AG08395 (cell line): ENCODE results near the gene CDH23.
A peak's percentile ranks its signal among the peaks of the same experiment; 100 is the strongest.

Experiments
- DNase-seq: peaks from one replicate; pipeline ENCODE4 v3.0.0; 2012; ENCODE audit warnings: mixed read lengths, low spot score

The CDH23 gene

DNA sequence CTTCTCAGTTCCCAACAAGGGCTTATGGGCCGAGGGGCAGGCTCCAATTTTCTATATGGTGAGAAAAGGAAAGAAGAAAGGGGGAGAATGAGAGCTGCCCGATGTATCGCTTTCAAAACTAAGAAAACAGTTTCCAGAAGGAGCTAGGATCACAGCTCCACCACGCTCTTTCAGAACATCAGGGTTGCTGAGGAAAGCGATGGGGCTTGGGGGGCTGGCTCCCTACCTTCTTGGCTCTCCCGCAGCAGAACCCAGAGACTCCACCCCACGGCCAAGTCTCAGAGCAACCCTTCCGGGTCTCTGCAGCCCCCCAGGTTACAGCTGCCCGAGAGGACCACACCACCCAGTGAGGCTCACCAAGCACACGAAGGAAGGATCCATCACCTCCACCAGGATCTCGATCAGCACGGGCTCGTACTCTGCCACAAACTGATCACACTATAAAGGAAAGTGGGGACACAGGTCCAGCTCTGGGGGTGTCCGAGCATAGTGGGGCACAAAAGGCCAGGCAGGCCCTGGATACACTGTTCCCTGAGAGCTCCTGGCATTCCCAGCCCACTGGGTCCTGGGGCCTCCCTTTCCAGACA, 422.0 kb downstream of the CDH23 start:
- no peak for DNase-seq

DNA sequence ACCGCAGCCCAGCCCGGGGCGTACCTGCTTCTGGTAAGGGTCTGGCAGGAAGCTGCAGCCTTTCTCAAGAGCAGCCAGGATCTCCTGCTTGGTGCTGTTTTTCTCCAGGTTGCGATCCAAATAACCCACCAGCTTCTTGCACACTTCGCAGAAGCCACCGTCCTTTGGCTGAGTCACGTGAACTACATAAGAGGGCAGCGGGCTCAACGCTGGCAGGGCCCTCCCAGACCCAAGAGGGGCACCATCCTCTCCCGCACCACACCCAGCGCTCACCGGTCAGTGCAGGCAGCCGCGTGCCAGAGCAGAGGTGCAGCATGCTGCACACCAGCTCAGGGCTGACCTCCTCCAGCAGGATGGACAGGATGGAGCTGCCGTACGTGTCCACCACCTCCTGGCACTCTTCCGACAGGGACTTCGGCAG, 422.7 kb downstream of the CDH23 start:
- no peak for DNase-seq

DNA sequence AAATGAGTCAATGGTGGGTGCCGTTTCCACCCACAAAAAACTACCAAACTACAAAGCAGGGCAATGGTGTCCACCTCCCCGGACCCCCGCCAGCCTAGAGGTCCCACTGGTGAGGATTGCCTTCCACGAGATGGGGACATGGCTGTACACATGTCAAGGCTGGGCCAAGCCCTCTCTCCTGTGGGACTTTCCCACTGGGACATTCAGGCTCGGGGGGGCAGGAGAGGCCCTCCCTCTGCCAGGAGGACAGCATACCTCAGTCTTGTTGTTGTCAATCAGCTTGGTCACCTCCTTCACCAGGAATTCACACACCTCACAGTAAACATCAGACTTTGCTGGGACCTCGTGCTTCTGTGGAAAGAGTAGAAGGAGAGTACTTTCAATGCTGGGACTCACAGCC, 423.3 kb downstream of the CDH23 start:
- no peak for DNase-seq

DNA sequence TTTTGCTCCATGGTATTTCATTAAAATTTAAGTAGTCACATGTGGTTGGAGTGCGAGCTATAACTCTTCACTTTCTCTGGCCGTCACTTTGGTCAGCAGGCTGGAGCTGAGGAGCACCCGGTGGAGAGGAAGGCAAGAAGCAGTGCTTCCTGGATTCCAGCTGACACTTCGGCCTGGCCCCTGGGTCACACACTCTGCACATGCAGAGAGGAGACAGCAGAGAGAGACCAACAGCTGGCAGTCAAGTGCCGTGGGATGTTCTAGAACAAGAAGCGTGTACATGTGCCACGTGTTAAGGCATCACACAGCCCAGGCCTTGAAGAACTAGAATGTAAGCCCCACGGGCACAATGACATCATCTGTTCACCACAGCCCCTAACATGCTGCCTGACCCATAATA, 424.2 kb downstream of the CDH23 start:
- DNase-seq: no peak

DNA sequence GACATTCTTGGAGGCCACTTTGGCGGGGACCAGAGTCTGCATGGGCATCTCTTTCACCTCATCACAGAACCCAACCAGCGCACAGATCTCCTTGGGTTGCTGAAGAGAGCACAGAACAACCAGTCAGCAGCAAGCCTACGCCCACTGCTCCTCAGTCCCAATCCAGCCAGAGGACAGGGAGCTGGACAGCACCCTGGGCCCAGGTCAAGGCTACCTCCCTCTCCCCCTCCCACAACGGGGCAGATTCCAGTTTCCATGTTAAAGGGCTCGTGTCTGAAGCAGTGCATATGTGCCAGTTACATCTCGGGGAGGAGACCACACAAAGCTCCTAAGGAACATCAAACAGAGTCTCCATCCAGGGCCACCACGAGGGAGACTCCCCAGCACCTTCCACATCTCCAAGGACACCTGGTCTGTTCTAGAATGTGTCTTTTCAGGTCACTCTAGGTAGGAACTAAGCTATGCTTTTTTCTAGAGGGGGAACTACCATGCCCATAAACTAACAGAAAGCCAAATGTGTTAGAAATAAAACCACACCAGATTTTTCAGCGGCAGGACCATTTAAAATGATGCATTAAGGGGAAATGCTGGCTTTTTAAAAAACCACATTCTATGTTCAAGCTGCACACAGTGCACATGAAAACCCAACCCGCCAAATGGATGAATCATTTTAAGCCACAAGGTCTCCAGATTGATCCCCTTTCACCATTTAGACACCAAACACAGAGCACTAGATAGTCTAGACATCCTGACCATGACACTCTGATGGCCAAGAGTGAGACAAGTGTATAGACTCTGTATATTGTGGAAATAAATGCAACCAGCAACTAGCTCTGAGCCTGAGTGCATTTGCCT, 425.4 kb downstream of the CDH23 start:
- DNase-seq: peak; percentile 54

DNA sequence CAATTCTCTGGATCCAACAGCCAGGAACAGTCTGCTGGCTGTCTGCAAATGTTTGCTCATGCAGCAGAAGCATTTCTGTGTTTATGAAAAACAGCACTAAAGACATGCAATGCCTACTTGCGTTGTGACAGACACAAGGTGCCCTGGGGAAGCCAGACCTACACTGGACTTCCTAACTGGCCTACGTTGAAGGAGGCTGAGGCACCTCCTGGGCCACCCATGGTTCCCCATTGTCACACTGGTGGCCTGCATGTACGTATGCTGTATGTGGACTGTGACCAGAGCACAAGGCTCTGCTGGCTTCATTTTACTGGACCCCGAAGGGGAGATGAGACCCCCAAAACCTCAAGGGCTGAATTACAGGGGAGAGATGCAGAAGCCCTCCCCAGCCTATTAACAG, 426.6 kb downstream of the CDH23 start:
- no peak for DNase-seq

DNA sequence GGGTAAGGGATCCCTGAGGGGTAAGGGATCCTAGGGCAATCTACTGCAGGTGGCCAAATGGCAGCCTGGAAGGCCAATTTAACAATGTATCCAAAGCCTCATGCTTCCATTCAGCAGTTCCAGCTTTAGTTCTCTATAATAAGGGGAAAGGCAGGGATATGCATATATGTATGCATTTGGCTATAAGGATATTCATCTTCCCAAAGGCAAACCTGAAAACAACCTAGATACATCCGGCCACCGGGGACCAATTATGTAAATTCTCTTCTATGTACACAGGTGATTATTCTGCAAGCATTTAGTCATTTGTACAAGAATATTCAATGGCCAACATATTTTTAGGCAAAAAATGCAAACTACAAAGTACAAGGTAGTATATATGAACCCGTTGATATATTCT, 427.6 kb downstream of the CDH23 start:
- DNase-seq: no peak

DNA sequence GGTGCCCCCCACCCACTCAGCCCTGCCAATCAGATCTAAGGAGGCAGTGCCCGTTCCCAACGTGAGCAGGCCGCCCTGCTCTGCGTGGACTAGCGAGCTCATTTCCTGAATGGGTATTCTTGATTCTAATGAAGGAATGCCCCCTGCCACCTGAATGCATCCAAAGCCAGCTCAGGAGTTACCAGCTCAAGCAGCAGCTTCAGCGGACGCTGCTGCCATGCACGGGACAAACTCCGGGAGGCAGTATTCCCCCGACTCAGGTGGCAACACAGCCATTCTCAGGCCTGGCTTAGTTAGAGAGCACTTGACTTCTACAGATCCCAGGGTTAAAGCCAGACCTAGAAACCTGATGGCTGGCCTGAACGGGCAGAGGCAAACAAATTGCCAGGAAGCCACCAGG, 428.5 kb downstream of the CDH23 start:
- no peak for DNase-seq

DNA sequence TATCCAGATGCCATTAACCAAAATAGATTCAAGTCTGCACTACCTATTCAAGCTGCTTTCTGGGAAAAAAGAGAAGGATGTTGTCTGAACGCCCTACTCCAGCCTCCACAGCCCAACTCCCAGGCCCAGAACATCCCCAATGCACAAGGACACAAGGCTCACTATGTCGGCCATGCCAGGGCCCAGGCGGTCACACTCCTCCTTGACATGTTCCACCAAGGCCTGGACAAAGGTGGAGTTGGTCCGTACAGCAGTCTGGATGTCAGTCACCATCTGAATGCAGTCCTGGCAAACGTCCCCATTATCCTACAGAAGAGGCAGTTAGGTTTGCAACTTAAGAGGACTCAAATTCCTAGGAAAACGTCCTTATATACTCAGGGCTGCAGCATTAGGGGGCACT, 431.1 kb downstream of the CDH23 start:
- no peak for DNase-seq

DNA sequence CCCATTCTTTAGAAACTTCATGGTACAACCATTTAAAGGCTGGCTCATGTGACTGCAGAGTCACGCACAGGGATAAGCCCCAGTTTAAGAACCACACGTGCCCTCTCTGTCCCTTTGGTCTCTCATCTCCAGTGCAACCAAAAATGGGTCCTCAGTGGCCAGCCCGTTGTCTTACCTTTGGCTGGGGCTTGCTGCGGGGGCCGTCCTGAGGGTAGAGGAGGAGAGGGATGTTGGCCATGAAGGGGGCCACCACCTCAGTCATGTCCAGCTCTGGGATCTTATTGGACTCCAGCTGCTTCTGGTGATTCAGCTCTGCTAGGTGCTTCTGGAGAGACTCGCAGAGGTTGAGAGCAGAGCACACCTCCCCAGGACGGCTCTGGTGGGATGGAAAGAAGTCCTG, 432.0 kb downstream of the CDH23 start:
- DNase-seq: no peak

DNA sequence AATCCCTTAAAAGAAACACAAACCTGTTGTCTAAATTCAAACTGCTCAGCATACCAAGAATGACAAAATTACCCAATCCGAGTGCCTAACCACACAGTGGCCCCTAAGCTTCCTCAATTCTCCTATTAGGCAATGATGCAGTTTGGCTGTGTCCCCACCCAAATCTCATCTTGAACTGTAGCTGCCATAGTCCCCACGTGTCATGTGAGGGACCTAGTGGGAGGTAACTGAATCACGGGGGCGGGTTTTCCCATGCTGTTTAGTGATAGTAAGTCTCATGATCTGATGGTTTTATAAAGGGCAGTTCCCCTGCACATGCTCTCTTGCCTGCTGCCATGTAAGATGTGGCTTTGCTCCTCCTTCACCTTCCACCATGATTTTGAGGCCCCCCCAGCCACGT, 432.5 kb downstream of the CDH23 start:
- no peak for DNase-seq

DNA sequence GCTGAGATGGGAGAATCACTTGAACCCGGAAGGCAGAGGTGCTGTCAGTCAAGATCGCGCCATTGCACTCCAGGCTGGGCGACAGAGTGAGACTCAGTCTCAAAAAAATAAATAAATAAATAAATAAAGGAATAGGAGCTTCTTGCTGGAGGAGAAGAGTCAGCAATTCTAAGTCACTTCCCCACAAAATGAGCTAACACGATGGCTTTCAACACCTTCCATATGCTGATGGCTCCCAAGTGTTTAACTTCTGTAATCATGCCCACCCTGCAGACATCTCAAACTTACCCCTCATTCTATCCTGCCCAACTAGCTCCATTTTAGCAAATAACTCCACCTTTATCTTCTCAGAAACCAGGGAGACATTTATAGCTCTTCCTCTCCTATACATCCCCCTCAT, 433.2 kb downstream of the CDH23 start:
- no peak for DNase-seq

DNA sequence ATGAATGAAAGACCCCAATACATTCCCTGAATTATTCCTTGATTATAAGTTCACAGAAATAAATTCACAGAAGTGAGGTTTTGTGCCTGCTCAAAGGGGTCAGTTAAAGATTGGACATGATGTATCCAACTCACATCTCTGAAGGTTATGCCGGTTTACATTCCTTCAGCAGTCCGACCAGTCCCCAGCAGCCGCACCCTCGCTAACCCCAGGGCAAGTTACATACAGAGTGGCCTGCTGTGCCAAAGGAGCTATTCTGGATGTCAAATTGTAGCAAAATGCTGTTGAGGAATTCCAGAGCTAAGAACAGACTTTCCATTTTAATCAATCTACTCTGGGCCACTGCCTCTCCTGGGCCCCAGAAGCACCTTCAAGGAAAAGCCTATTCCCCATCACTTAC, 434.0 kb downstream of the CDH23 start:
- DNase-seq: no peak

DNA sequence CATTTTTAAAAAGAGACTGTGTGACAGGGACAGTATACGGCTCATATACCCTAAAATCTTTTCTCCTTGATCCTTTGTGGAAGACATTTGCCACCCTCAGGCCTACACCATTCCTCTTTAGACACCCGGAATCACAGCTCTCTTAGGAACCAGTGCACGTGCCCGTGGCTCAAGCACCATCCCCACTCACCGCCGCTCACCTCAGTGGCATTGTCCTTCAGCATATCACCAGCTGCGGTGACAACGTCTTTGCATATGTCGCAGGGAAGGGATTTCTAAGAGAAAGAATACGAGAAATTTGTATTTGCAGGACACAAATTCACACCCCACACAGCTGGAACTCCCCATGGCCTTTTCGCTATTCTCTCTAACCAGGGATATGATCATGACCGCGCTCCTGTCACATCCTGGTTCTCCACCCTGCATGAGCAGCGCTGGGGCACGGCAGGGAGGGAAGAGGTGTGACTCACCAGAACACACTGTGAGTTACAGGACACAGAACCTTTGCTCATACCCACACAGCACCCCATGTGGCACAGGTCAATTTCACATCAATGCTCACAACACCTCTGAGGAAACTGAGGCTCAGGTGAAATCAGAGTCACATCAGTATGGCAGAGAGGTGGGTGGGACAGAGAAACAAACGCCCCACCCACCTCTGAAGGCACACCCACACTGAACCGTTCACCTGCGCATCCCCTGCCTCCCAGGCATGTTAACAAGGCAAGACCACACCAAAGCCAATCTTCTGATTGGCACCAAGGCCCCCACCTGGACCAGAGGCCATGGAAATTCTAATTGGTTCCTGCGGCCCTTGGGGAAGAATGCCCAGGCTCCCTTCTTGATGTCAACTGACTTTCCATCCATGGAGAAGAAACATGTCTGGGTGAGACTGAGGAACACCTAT, 435.2 kb downstream of the CDH23 start:
- DNase-seq: no peak

DNA sequence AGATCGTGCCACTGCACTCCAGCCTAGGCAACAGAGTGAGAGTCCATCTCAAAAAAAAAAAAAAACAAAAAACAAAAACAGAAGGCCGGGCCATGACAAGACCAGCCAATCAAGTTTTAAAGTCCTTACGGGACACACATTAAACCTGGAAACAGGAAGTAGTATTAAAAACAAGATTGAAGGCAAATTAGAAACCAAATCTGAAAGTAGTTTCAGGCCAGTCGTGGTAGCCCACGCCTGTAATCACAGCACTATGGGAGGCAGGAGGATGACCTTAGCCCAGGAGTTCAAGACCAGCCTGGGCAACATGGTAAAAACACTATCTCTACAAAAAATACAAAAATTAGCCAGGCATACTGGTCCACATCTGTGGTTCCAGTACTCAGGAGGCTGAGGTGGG, 436.2 kb downstream of the CDH23 start:
- DNase-seq: no peak

DNA sequence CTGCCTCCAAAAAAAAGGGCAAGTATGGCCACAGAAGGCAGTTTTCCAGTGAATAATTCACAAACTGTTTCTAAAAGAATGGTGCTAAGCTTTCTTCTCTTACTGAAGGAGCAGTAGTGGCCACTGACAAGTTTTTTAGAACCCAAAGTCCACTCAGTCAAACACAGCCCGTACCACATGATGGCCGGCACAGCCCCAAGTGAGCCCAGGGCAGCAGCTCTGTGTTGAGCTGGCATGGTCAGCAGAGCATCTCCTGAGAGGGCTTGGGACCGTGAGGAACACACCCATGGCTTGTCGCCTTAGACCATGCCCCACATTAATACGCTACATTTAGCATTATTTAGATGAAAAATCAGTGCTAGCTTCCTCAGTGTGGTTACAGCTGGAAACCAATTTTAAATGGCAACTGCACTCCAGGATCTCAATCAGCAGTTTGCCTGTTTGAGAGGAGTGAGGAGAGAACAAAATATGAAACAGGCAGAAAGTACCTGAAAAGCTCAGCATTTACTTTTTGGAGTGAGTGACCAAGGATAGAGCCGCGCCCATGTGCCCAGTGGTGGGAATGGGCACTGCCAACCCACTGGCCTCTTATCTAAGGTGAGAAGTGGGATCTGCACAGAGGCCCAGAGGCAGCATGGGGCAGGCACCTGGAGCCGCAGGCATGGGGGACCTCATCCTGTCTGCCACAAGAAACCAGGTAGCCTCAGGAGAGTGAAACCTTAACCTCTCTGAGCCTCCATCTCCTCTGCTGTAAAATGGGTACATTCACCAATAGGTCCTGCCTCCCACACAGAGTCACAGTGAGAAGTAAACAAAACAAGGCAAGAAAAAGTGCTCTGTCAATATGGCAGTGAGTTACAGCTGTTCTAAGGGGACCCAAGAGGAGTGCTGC, 437.0 kb downstream of the CDH23 start:
- DNase-seq: no peak

DNA sequence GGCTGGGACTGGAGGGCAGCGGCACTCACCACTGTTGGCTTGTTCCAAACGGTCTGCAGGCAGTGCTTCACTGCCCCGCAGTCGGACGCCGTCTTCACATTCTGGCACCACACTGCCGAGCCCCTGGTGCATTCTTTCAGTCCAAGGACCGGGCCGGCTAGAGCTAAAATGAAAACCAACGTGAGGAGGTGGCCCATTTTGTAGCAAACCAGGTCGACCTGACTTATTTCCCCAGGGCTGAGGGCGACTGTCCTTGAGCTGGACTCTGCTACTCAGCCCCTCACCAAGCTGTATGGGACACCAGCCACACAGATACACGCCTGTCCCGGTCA, 437.6 kb downstream of the CDH23 start:
- no peak for DNase-seq

DNA sequence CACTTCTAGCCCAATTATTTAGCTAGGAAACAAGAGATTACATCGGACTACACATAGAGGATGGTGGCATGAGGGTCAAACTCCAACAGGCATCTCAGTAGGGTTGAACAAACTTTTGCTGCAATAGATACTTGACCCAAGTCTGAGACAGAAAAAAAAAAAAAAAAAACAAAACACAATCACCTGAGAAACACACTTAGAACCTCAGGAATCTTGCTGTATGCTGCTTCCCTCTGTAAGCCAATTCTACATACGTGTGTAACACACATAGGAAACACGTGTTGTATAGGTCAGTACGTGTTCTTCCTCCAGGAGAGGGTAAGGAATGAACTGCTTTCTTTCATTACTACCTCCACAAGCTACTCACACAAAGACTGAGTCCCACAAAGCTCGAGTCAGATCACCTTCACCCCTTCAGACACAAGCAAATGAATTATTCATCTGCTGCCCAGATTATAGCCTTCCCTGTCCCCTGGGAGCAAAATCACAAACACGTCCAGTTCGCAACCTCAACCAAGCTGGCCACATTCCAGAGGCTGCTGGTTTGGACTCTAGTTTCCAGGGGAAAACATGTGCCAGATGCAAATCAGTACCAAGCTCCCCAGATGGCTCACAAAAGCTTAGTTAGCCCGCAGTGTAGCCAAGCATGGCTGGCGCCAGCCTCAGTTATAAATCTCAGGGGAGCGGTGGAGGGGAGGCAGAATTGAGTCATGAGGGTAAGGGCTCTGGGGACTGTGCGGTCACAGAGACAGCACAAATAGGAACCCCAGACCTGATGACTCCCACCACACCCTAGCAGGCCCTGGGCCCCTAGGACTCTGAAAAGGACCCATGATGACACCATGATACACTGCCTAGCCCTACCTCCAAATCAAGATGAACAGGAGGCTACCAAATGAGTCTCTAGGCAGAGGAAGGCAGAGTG, 439.2 kb downstream of the CDH23 start:
- DNase-seq: peak; percentile 93

DNA sequence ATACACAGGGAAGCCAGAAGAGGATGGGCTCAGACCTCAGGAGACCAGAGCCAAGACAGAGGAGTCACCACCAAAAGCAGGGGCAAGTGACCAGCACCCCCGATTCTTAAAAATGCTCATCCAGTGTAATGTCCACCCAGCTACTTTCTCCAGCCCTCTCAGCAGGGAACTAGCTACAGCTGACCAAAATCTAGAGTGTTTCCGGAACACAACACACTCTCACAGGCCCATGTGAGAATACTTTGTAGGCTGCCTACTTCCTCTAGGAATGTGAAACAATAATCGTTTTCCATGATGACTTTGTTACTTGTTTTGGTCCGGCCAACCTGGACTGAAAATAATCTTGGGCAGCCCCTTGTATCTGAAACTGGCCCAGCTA, 439.9 kb downstream of the CDH23 start:
- DNase-seq: peak; percentile 40

DNA sequence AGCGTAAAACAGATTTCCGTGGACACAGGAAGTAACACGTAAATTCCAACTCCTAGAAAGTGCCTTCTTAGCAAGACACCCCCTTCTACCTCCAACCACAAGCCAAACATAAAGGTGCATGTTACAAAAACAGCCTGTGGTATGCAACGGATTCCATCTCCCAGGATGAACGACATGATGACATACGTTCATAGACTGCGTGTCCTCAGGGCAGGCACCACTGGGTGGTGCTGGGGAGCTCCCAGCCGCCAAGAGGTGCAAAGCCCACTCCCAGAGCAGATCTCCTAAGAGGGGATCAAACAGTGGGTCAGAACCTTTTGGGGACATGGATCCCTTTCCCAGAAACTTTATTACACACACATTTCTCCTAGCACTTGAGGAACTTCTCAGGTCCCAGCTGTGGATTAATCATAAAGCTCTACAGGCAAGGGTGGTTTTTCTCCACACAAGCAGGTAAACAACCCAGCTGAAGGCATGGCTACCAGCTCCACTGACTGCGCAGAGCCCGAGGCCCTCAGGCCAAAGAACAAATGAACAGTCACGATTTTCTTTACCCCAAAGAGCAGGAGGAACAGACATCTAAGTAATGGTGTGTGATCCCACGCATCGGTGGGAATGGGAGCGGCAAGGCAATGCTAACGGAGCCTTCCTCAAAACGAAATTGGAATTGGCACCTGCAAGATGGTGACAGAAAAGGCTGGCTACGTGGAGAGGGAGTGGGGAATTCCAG, 440.5 kb downstream of the CDH23 start:
- DNase-seq: no peak
